Mesothelial cell of epicardium (in vitro differentiated cells): Measurements from ENCODE around the gene SOD3. TPM values are rescaled to one million over a fixed set of nuclear protein-coding genes. Genes with fewer than 3 reads are reported as not detected.
A peak's percentile ranks its signal among the peaks of the same experiment; 100 is the strongest.

ENCODE experiments used
- DNase-seq, 2 experiments: peaks; one replicate each; pipeline ENCODE4 v3.0.0; 2021; ENCODE audit warnings: low spot score in 2 of 2; ENCODE audit not compliant: unreplicated experiment in 2 of 2
- H3K27ac Mint-ChIP-seq: 2 replicates; pipeline ENCODE4 v1.8.0; 2021; ENCODE audit warnings: mixed read lengths
- H3K27me3 Mint-ChIP-seq: 2 replicates; pipeline ENCODE4 v1.8.0; 2021; ENCODE audit warnings: low read depth, mixed read lengths
- H3K36me3 Mint-ChIP-seq: 2 replicates; pipeline ENCODE4 v1.8.0; 2021; ENCODE audit warnings: mixed read lengths
- H3K4me1 Mint-ChIP-seq: 2 replicates; pipeline ENCODE4 v1.8.0; 2021; ENCODE audit warnings: mixed read lengths
- H3K4me3 Mint-ChIP-seq: 2 replicates; pipeline ENCODE4 v1.8.0; 2021; ENCODE audit warnings: mild to moderate bottlenecking, moderate library complexity, mixed read lengths
- H3K9me3 Mint-ChIP-seq: 2 replicates; pipeline ENCODE4 v1.8.0; 2021; ENCODE audit warnings: mixed read lengths
- total RNA-seq: library from RNA; stranded (reverse); gene quantifications from 3 replicates; pipeline ENCODE4 v1.2.1, GENCODE V29; 2021
- TF ChIP-seq, protein P1 (sequence below): fragments of 200-600 bp; sonication (generic); IDR thresholded peaks from one replicate; pipeline ENCODE4 v1.5.0; 2021; ENCODE audit warnings: antibody characterized with exemption; ENCODE audit not compliant: unreplicated experiment

SOD3 gene
- total RNA-seq, 1 donor from 2014 or later: 5.7 TPM

DNA sequence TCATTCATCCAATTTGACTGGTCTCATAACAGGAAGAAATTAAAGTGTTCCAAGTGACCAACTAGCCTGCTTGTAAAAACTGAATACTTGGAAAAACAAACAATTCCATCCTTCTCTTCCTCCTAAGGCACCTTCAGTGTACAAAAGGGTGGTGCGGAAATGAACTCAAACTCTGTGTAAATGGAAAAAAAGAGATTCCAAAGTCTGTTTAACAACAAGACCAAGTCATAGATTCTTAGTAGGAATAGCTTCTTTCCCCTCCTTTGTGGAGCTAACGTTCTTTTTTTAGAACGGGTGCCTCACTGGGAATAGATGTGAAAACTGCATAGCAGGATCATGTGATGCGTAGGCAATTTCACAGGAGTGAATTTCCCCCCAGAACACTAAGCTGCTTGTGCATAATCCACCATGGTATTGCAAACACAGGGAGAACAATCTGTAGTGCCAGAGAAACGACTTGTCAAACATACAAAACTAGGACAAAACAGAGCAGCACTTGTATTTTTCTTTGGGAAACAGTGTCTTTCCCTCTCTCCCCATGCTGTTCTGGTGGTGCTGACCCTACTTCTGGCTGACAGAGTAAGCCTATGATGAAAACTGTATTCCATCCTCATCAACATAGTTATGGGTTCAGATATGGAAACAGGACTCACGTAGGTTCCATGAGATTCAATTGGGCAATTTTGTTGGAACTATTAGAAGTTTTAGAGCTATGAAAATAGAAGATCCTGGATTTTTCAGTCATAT lies 13.2 kb upstream of the SOD3 start:
- no peak overlapping the region for H3K4me3 Mint-ChIP-seq
- H3K36me3 Mint-ChIP-seq: no peaks in the 10 kb centered on the region
- peaks cover 21% of the 10 kb centered on the region for H3K27me3 Mint-ChIP-seq
- TF ChIP-seq, protein P1, sequence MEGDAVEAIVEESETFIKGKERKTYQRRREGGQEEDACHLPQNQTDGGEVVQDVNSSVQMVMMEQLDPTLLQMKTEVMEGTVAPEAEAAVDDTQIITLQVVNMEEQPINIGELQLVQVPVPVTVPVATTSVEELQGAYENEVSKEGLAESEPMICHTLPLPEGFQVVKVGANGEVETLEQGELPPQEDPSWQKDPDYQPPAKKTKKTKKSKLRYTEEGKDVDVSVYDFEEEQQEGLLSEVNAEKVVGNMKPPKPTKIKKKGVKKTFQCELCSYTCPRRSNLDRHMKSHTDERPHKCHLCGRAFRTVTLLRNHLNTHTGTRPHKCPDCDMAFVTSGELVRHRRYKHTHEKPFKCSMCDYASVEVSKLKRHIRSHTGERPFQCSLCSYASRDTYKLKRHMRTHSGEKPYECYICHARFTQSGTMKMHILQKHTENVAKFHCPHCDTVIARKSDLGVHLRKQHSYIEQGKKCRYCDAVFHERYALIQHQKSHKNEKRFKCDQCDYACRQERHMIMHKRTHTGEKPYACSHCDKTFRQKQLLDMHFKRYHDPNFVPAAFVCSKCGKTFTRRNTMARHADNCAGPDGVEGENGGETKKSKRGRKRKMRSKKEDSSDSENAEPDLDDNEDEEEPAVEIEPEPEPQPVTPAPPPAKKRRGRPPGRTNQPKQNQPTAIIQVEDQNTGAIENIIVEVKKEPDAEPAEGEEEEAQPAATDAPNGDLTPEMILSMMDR: no peak
- H3K9me3 Mint-ChIP-seq: peaks cover 6% of the 10 kb centered on the region
- H3K27ac Mint-ChIP-seq: no peak overlapping the region
- peaks cover 24% of the 10 kb centered on the region for H3K4me1 Mint-ChIP-seq
- DNase-seq: no peak

DNA sequence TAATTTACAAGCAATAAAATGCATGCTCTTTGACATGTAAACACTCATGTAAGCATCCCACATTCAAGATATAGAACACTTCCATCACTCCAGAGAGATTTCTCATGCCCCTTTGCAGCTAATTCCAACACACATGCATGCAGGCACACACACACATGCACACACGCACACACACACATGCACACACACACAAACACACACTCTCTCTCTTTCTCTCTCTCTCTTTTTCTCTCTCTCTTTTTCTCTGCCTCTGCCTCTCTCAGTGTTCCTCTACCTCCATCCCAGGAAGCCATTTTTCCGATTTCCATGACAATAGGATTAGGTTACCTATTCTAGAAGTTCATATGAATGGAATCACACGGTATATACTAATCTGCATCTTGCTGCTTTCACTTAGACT lies 11.9 kb upstream of the SOD3 start:
- Mint-ChIP-seq H3K27me3 (peaks cover 21% of the 10 kb centered on the region), H3K36me3 (no peaks in the 10 kb centered on the region), H3K9me3 (peaks cover 13% of the 10 kb centered on the region), H3K4me1 (peaks cover 12% of the 10 kb centered on the region), H3K4me3 (no peak overlapping the region), H3K27ac (no peak overlapping the region)
- TF ChIP-seq, protein P1: no peak
- DNase-seq: no peak

DNA sequence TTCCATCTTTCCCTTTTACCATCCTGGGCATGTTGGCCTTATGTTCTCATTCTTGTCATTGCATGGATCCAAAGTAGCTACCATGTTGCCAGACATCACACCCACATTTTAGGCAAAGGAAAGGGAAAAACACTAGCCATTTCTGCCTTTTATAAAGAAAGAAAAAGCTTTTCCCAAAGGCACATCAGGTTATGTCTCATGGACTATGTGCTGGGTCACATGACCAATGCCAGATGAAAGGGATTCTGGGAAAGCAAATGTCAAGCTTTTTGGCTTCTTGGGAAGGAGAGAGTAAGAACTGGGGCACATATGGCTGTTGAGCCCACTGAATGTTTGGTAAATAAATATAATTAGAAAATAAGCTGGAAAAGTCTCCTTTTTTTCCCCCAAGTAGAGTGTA lies 4.3 kb upstream of the SOD3 start:
- Mint-ChIP-seq H3K27ac (no peak overlapping the region), H3K36me3 (no peaks in the 10 kb centered on the region), H3K4me1 (peaks cover 15% of the 10 kb centered on the region), H3K27me3 (peaks cover 9% of the 10 kb centered on the region), H3K4me3 (no peak overlapping the region), H3K9me3 (peaks cover 16% of the 10 kb centered on the region)
- TF ChIP-seq, protein P1: no peak
- no peak for DNase-seq

DNA sequence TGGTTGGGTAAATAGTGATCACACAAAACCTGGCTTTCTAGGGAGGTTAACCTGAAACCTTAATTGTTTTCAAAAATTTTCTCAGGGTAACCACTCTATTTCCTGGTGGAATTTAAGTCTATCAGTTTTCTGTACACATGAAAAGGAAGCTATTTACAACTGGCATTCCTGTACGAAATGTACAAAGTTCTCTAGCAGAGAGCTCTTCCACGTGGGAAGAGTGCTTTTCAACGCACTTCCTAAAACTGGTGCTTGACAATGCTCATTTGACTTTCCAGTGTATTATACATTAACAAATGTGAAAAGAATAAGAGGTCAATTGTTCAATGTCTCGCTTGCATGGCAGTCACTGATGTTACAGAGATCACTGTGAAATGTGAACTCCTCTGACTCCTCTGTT lies 2.8 kb upstream of the SOD3 start:
- no peak for DNase-seq
- TF ChIP-seq, protein P1: no peak
- H3K9me3 Mint-ChIP-seq: peaks cover 8% of the 10 kb centered on the region
- H3K27me3 Mint-ChIP-seq: peaks cover 17% of the 10 kb centered on the region
- no peaks in the 10 kb centered on the region for H3K36me3 Mint-ChIP-seq
- no peak overlapping the region for H3K27ac Mint-ChIP-seq
- H3K4me1 Mint-ChIP-seq: peaks cover 15% of the 10 kb centered on the region
- H3K4me3 Mint-ChIP-seq: no peak overlapping the region

DNA sequence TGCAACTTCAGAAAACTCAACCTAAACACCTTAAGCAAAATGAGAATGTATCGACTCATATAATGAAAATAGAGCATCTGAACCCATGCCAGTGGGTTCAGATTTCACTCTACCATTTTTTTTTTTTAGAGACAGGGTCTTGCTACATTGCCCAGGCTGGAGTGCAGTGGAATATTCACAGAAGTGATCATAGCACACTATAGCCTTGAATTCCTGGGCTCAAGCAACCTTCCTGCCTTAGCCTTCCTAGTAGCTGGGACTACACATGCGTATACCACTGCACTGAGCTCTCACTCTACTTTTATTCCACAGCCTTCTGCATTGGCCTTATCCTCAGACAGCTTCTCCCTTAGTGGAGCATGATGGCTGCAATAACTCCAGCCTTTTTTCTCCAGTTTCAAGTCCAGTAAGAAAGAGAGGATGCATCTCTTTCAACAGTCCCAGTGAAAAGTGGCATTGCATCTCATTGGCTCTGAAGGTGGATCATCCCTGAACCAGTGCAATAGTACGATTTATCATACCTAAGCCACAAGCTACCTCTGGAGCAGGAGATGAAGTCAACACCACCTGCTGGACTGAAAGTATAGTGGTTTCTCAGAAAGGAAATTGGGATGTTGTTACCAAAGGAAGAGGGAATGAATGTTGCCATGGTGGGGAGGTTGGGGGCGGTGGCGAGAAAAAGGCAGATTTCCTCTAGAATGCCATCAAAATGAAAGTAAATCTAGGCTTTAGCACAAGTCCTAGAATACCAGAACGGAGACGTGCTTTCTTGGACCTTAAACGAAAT lies 2.0 kb upstream of the SOD3 start:
- Mint-ChIP-seq H3K4me1 (peaks cover 15% of the 10 kb centered on the region), H3K4me3 (no peak overlapping the region), H3K36me3 (no peaks in the 10 kb centered on the region), H3K9me3 (peaks cover 4% of the 10 kb centered on the region), H3K27me3 (peaks cover 26% of the 10 kb centered on the region), H3K27ac (no peak overlapping the region)
- no peak for DNase-seq
- TF ChIP-seq, protein P1: peak; percentile 24
